NCI-H2107 (cell line): ENCODE data around the gene VWCE.

Source experiments
- DNase-seq: peaks from one replicate; lab custom pipeline; 2025; lab: John Stamatoyannopoulos, UW

VWCE gene

DNA sequence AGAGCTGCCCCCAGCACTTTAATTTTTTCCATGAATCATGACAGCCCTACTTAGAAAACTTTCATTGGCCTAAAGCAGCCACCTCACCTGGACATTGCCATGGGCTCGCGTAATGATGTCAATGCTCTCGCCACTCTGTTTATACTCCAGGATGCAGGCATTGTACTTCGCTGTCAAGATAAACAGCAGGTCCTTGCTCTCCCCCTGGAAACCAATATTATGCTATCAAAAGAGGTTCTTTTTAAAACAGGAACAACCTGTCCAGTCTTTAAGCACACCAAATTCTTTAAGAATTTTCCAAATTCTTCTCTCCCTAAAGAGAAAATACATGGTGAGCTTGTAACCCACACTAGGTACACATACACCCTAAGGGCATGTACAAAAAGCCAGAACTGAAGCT lies 34.8 kb upstream of the VWCE start:
- DNase-seq: no peak

DNA sequence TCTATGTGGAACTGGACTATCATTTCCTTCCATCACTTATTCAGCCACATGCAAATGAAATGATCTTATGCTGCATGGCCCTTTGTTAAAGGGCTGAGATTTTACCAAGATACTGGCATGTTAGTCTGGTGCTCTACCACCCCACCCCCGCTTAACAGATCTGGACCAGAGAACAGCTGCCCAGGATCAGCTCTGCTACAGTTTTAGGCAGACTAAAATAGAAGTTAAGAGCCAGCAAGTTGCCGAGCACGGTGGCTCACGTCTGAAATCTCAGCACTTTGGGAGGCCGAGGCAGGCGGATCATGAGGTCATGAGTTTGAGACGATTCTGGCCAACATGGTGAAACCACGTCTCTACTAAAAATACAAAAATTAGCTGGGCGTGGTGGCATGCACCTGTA lies 33.2 kb upstream of the VWCE start:
- DNase-seq: no peak

DNA sequence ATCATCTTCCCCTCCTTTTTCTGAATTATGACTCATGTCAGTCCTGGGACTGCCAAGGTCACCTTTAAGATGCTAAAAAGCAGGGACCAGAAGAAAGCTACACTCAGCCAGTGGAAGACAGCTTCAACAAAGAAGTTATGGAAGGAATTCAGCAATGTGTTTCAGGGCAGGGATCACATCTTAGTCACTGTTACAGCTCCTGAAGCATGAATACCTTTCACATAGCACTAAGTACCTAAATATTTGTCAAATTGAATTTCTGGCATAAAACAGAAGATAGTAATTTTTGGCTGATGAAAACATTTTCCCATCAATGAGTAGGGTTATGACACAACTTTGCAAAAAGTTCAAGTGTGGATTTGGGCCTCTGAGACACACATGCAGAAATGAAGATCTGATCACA lies 32.6 kb upstream of the VWCE start:
- no peak for DNase-seq

DNA sequence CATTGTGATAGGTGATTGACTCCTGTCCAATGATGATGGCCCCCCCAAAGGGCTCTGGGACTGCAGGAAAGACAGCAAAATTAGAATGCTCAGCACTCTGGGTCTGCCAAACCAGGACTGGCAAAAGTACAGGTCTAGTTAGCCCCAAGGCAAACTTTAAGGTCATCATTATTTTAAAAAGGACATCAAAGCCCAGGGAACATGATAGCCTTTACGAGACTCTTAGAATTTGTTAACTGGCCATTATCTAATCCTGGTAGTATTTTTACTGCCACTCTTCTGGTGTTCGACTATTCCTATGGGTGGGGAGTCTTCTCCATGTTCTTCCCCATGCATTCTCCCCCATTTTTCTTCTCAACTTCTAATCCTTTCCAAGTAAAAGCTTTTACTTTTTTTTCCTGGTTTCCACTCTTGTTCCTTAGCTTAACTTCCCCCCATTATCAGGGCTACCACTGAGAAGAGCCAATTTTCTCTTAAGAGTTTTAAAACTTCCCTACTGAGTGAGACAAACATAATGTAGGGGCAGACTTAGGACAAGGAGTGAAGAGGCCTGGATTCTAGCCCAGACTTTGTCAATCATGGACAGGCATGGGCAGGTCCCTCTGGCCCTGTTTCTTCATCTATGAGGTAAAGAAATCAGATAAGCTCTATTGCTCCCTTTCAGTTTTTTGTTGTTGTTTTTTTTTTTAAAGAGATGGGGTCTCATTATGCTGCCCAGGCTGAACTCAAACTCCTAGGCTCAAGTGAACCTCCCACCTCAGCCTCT lies 30.7 kb upstream of the VWCE start:
- DNase-seq: no peak

DNA sequence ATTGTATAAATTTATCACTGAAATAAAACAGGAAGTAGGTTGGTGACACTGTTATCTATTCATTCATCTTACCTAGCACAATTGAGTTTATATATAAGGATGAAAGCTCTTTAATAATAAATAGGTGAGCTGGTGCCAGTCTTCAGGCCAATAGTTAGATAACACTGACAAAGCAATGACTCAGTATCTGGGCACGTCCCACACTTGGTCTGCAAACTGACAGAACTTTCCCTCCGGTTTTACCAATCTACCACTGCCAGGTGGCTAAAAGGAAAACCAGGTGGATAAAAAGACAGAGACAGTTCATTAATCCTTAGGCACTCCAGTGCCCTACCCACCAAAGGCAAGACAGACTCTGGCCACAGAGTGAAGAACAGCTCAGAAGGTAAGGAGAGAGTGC lies 20.1 kb upstream of the VWCE start:
- DNase-seq: no peak

DNA sequence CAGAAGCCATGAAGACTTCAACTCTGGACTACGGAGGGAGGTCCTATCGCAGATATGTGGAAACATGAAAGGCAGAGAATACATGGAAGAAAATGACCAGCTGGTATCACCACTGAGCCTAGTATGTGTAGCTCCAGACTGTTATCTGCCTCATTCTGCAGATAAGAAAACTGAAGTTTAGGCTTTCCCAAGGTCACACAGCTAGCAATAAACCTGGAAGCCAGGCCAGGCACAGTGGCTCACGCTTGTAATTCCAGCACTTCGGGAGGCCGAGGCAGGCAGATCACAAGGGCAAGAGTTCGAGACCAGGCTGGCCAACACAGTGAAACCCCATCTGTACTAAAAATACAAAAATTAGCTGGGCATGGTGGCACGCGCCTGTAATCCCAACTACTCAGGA lies 15.6 kb upstream of the VWCE start:
- DNase-seq: no peak

DNA sequence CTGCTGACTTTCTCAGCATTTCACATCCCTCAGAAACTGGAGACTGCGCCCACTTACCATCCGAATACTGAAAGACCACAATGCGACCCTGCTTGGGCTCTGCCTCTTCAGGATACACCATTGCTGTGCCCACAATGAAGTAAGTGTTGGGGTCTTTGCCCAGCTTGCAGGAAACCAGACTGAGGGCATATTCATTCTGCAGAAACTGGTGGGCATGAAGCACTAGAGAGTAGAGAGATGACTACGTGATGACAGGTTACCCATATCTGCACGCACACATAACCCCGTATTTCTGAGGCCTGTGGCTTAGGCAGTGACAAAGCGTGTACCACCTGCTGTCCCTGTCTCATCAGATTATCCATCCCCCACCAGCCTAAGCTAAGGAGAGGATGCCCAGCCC lies 14.6 kb upstream of the VWCE start:
- DNase-seq: no peak

DNA sequence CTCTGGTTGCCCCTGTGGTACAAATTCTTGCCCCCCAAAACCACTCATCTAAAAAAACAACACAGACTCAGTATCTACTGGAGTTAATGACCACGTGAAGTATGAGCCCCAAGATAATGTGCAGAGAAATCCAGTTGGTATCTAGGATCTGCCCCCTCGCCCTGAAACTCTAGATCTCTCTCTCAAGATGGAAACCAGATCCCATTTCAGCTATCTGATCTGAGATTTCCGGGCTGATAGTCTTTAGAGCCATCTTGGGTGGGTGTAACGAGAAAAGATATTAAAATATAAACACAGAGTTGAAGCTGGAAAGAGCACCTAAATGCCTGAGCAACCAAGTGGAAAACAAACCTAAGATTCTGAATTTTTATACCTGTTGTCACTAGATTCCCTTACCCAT lies 14.0 kb upstream of the VWCE start:
- DNase-seq: no peak

DNA sequence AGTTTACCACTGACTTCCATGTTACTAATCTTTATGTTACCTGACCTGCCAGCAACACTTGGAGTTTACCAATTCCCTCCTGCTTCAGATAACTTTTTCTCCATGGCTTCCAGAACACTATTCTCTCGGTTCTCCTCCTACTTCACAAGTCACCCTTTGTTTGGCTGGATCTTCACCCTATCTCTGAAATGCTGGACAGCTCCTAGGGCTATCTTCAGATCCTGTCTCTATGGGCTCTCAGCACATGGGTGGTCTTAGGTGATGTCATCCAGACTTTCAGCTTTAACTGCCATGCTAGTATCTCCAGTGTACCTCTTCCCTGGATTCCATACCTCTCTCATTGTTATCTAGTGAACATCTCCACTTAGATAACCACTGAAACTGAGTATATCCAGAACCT lies 12.2 kb upstream of the VWCE start:
- DNase-seq: no peak

DNA sequence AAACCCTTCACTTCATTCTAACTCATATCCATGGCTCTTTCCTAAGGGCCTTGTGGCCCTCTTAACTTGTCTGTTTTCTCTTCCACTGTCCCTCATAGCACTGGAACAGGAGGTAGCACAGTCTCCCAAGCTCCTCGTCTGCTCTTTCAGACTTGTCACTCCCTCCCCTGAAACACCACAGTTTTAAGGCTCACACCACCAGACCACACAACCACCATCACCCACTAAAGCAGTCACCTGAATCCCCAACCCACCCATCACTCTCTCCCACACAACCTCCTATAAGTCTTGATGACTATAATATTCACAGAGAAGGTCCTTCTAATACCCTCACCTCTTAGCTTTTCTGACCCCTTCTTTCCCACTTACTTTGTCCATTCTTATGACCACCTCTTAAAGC lies 11.1 kb upstream of the VWCE start:
- DNase-seq: no peak

DNA sequence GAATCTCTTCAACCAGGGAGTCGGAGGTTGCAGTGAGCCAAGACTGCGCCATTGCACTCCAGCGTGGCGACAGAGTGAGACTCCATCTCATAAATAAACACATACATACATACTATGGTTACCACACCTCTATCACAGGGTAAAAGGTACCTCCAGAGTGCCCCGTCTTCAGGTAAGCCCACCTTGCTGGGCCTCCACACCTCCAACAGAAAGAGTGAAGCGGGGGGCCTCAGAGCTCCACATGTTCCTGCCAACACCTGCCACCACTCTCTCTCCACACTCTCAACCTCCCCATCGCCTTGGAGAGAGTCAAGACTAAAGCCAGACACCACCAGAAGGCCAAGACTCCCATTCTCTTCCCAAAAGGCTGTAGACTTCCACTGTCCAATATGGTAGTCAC lies 10.3 kb upstream of the VWCE start:
- no peak for DNase-seq

DNA sequence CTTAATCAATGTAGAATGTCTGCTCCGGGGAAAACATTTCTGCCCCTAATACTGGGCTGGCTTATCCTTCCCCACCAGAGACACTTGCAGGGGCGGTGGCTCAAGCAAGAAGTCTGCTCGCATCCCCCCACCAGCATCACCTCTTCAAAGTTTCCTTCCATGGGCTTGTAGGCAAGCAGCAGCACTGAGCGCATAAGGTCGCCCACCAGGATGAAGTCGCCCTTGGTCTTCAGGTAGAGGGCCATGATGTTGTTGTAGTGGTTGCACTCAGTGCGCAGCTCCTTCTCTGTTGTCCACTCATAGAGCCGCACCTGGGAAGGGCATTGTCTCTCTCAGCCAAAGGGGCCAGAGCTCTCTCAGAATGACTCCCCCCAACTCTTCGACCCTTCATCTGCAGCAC lies 8.6 kb upstream of the VWCE start:
- DNase-seq: no peak

DNA sequence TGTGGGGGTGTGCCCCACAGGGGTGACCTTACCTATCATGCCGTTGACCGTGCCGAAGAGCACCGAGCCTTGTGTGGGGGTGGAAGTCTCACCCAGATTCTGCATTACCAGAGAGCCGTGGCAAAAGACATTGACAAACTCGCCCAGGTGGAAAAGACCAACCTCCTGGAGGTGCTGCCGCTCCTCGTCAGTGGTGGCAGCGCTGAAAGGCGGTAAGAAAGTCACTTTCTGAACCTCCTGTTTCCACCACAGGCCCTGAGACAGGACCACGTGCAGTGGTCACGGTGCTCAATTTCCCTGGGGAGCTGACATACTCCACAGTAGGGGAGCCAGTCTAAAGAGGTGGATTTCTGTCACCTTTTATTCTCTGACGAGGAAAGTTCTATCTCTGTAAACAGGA lies 7.4 kb upstream of the VWCE start:
- no peak for DNase-seq

DNA sequence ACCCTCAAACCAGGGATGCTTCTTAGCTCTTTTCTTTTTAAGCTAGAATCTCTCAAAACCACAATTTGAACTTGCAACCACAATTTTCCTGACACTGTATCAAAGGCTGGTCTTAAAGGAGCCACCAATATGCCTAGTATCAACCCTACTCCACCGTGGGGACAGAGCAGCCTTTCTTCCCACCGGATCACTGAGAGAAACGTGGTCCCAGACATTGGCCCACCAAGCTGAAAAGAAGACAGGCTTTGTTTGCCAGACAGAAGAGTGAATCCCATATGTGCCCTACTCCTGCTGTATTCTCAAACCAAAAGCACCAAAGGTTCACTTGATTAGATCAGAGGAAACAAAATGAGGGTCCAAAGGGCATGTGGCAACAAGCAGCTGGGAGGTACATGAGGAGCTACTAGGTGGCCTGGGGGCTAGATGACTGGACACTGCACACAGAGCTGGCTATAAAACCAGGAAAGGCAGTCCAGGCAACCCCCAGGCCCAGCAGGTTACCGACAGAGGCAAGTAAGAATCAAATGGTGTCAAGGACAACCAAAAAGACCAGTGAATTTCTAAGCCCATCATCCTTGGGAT lies 3.6 kb upstream of the VWCE start:
- no peak for DNase-seq

DNA sequence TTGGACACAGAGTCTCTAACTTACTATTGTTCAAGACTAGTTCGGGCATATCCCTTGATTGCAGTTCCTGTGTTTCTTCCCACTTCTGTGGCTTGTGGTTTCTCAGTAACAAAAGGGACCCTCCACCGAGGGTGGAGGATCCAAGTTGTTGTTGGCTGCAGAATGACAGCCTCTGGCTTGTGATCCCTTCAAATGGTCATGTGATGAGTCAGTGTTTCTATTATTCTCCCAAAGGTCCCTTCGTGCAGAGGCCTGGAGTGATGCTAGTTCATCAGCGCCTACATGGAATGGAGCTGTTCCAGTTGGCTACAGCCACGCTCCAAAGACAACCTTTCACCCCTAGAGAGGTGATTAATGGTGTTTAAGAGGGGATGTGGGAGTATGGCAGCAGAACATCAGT lies 2.6 kb upstream of the VWCE start:
- no peak for DNase-seq

DNA sequence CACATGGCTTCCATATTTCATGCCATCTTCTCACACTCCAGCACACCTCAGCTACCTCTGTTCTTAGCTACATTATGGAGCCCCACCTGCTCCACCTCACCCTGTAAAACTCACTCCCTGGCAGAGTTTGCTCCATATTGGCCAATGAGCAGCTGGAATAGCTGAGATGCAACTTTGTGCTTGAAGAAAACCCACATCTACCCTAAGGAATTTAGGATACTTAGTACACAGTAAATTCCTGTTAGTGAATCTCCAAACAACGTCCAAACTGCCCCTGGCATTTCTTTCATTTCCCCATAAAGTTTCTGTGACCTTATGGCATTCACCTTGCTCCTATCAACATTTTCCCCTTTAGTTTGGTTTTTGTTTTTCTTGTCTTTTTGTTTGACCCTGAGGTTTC lies 2.2 kb upstream of the VWCE start:
- no peak for DNase-seq

DNA sequence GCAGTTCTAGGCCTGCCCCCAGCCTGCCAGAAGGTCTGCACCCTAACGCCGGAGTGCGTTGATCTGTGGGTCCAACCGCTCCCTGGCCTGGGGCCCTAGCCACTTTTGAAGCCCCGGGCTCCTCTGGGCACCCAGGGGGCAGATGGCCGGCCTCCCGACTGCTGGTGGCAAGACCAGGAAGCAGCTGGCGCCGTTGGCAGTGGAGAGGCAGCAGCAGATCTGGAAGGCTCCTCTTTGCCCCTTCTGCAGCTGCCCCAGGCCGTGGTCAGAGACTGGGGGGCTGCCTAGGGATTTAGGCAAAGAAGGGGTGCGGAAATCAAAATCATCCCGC lies 445 bp upstream of the VWCE start:
- DNase-seq: no peak

DNA sequence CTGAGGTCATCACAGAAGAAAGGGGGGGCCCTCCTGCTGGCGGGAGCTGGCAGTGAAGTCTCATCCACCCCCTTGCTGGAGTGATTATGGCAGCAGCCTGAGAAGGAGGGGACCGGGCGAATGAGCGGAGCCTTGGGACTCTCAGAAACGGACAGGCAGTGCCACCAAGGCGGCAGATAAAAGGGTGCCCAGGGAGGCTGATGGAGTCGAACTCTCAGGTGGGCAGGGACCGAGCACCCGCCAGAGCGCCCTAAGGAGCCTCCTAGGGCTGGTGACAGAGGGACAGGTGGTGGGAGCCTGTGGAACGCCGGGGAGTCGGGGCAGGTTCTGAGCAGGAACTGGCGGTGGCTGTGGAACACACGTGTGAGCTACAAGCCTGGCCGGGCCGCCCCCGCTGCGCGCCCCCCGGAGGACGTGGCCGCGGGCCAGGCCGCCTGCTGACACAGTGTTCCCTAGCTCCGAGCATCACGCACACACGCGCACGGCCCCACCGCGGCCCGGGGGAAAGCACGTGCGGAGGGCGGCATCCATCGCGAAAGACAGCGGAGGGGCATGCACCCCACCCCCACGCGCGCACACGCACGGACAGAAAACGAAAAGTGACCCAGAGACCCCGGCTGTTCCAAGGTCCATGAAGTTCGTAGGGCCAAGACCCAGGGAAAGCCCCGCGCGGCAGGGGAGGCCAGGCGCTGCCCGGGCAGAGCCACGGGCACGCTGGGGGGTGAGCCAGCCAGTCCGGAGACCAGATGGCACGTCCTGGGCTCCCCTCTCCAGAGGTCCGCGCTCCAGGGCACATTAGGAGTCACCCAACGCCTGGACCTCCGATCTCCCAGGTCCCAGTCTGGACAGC lies 1.0 kb downstream of the VWCE start:
- DNase-seq: no peak

DNA sequence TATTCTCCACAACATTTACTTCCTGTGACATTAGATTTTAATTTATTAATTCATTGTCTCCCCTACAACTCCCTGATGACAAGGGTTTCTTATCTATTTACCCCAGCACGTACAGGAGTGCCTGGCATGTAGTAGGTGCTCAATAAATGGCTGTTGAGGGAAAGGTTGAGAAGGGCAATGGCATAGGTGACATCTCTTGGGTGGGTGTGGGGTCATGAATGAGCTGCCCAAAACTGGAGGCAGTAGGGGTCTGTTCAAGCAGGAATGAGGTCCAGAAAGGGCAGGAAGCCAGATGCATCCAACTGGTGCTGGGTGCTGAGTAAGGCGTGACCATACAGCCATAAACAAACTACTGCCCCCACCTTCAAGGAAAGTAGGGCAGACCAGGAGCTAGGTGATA lies 2.8 kb downstream of the VWCE start:
- no peak for DNase-seq

DNA sequence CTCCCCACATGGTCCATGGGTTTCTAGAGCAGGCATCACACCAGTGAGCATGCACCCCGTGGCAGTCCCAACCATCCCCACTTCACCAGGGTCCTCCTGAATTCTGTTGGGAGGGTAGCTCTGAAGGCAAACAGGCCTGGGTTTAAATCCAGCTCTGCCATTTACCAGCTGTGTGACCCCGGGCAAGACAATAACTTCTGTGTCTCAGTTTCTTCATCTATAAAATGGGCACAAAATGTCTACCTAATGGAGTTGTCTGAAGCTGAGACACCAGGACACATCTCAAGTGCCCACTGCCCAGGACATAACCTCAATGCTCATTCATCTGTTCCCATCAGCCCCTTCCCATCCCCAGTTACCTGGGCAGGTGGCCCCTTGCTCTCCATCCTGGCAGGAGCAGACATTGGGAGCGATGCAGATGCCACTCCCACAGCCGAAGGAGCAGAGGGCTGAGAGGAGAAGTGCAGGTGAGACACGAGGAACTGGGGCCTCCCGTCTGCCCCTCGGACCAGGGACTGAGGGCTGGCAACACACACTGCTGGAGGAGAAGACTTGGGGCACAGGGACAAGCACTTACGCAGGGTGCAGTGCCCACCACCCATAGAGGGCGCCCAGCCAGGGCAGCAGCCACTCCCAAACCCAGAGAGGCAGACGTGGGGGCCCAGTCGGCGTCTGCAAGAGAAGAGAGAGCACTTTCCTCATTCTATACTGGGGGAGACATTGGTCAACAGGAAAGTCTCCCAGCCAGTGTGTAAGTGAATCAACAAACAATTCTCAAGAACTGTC lies 4.0 kb downstream of the VWCE start:
- DNase-seq: no peak

DNA sequence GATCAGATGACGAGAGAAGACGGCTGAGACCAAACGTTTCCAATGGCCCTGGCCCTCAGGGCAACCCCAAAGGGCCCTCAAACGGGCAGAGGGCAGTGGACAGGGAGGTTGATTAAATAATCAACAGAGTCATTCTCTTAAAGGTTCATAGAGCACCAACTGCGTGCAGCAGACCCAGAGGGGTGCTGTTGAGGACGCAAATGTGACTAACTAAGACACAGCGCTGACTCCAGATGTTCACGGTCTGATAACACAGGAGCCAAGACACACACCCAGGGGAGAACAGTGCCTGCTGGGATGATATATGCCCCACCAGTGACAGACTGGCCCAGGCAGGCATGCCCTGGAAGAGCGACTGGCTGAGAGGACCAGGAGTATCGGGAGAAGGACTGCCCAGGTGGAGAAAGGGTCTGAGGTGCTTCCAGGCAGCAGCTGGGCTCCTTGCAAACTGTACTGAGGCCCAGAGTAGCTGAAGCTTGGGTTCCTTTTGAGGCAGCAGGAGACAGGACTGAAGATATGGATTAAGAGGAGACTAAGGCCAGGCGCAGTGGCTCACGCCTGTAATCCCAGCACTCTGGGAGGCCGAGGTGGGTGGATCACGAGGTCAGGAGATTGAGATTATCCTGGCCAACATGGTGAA lies 7.7 kb downstream of the VWCE start:
- no peak for DNase-seq

DNA sequence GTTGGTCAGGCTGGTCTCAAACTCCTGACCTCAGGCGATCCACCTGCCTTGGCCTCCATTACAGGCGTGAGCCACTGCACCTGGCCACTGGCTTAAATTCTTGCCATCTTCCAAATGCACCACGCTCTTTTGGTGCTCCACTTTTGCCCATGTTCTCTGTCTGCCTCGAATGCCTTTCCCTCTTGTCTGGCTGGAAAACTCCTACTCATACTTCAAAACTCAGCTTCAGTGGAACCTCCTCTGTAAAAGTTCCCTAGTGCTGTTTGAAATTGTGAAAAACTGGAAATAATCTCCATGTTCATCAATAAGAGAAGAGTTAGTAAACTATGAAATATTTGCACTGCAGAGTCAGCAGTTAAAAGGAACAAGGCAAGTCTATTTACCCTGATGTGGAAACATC lies 11.5 kb downstream of the VWCE start:
- no peak for DNase-seq
